ENCODE measurements around the gene VPS13C. TPM values are rescaled to one million over a fixed set of nuclear protein-coding genes. Genes with fewer than 3 reads are reported as not detected.

Gene VPS13C
- total RNA-seq, result 100 to 1,000 TPM in 1 of 2 experiments, 10 to 100 TPM in 1; 87.9 to 100 TPM

GRCh38 chr15:62060113-62060895 lies at the start of gene VPS13C:
VPS13C (minus strand) TSS chr15:62060447; CDS start chr15:62060374, 73 bp downstream.
- H3K27ac Mint-ChIP-seq, result peak within 1 kb of the TSS; percentile 99
- no peaks in the 10 kb centered on the region for H3K9me3 Mint-ChIP-seq
- ATAC-seq (ENCODE audit: low read depth) (peak; percentile 96), DNase-seq (peak; percentile 95)
- H3K27me3 Mint-ChIP-seq, result peaks cover 13% of the 10 kb centered on the region
- peaks cover 6% of the 10 kb centered on the region for H3K36me3 Mint-ChIP-seq
- H3K4me1 Mint-ChIP-seq, result peaks cover 18% of the 10 kb centered on the region
- POLR2A ChIA-PET, result interaction anchor here (0.6 to 1.3 kb wide), 6 partner anchors 18 to 331 kb away, joined by 3 to 5 read pairs (median 3); no protein-coding TSS in a partner anchor
- peak within 1 kb of the TSS; percentile 99 for H3K4me3 Mint-ChIP-seq

DNA sequence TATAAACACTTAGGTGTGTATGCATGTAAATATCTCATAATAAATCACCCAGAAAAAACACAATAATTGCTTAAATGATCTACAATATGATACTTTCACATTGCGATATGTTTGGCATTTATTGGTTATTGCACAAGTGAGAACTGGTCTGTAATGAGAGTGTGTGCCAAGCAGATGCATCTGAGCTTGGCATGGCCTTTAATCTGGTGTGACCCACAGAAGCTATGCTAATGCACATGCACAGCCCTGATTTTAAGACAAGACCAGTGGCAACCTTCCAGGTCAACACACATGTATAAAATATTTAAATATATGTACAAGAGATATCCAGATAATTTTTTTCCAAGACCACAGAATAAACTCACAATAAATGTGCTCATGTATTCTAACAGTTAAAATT lies 49.2 kb upstream of the VPS13C start:
- POLR2A ChIA-PET, result no interaction called here
- Mint-ChIP-seq H3K36me3 (no peaks in the 10 kb centered on the region), H3K27me3 (peaks cover 14% of the 10 kb centered on the region), H3K27ac (no peak overlapping the region), H3K4me3 (no peak overlapping the region), H3K9me3 (no peaks in the 10 kb centered on the region), H3K4me1 (no peaks in the 10 kb centered on the region)
- ATAC-seq (ENCODE audit: low read depth), result no peak
- DNase-seq, result no peak

- POLR2A ChIA-PET, result no interaction called here
- no peak overlapping the region for H3K27ac Mint-ChIP-seq
- H3K4me1 Mint-ChIP-seq, result no peaks in the 10 kb centered on the region
- H3K9me3 Mint-ChIP-seq, result no peaks in the 10 kb centered on the region
- ATAC-seq (ENCODE audit: low read depth) (no peak), DNase-seq (no peak)
- peaks cover 14% of the 10 kb centered on the region for H3K27me3 Mint-ChIP-seq
- no peaks in the 10 kb centered on the region for H3K36me3 Mint-ChIP-seq
- H3K4me3 Mint-ChIP-seq, result no peak overlapping the region
Measured at GRCh38 chr15:62108411-62108810, 48.2 kb upstream of the VPS13C start.

DNA sequence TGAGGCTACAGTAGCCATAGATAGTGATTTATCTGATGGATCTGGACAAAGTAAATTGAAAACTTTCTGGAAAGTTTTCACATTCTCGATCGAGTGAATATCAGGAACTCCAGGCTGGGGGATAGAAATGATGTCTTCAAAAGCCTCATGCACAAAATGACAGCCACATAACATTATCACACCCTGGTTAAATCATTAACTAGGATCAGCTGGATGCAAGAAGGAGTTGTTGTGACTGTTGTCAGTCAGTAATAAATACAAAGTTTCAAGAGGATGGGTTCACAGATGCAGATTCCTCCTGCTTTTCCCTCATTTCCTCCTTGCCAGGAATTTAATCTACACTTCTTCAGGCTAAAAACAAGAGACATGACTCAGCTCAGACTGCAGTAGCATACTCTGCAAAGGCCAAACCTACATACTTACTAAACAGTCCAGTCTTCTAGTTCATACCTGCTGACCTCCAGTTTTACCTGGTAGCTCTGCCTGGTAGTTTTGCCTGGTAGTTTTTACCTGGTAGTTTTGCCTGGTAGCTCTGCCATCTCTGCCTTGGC lies 47.4 kb upstream of the VPS13C start:
- POLR2A ChIA-PET, result no interaction called here

DNA sequence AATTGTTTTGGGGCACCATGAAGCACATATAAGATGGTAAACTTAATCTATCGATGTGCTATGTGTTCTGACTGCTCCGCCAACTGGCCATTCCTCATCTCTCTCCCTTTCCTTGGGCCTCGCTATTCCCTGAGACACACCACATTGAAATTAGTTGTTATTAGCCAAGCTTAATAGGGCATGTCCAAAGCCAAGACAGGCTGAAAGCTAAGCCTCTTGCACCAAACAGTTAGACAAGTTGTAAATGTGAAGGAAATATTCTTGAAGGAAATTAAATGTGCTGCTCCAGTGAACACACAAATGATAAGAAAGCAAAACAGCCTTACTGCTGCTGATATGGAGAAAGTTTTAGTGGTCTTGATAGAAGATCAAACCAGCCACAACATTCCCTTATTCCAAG lies 45.8 kb upstream of the VPS13C start:
- Mint-ChIP-seq H3K9me3 (no peaks in the 10 kb centered on the region), H3K4me3 (no peak overlapping the region), H3K27ac (no peak overlapping the region), H3K27me3 (peaks cover 12% of the 10 kb centered on the region), H3K36me3 (no peaks in the 10 kb centered on the region), H3K4me1 (no peaks in the 10 kb centered on the region)
- no peak for DNase-seq
- POLR2A ChIA-PET, result no interaction called here
- ATAC-seq (ENCODE audit: low read depth), result no peak

More for the DNA sequence above, 47.4 kb upstream of the VPS13C start:
- H3K36me3 Mint-ChIP-seq, result no peaks in the 10 kb centered on the region
- no peaks in the 10 kb centered on the region for H3K9me3 Mint-ChIP-seq
- no peak for ATAC-seq (ENCODE audit: low read depth)
- H3K27me3 Mint-ChIP-seq, result peaks cover 12% of the 10 kb centered on the region
- no peak overlapping the region for H3K27ac Mint-ChIP-seq
- no peak overlapping the region for H3K4me3 Mint-ChIP-seq
- H3K4me1 Mint-ChIP-seq, result no peaks in the 10 kb centered on the region
- DNase-seq, result no peak

GRCh38 chr15:62105266-62105665 lies 45.0 kb upstream of the VPS13C start:
- Mint-ChIP-seq H3K9me3 (no peaks in the 10 kb centered on the region), H3K4me3 (no peak overlapping the region), H3K27ac (no peak overlapping the region), H3K4me1 (no peaks in the 10 kb centered on the region), H3K27me3 (peaks cover 12% of the 10 kb centered on the region), H3K36me3 (no peaks in the 10 kb centered on the region)
- ATAC-seq (ENCODE audit: low read depth) (no peak), DNase-seq (no peak)
- POLR2A ChIA-PET, result no interaction called here

GRCh38 chr15:62104846-62105245 lies 44.6 kb upstream of the VPS13C start:
- POLR2A ChIA-PET, result no interaction called here
- no peaks in the 10 kb centered on the region for H3K36me3 Mint-ChIP-seq
- peaks cover 12% of the 10 kb centered on the region for H3K27me3 Mint-ChIP-seq
- no peak overlapping the region for H3K4me3 Mint-ChIP-seq
- no peak for ATAC-seq (ENCODE audit: low read depth)
- H3K9me3 Mint-ChIP-seq, result no peaks in the 10 kb centered on the region
- no peak for DNase-seq
- H3K4me1 Mint-ChIP-seq, result no peaks in the 10 kb centered on the region
- no peak overlapping the region for H3K27ac Mint-ChIP-seq

DNA sequence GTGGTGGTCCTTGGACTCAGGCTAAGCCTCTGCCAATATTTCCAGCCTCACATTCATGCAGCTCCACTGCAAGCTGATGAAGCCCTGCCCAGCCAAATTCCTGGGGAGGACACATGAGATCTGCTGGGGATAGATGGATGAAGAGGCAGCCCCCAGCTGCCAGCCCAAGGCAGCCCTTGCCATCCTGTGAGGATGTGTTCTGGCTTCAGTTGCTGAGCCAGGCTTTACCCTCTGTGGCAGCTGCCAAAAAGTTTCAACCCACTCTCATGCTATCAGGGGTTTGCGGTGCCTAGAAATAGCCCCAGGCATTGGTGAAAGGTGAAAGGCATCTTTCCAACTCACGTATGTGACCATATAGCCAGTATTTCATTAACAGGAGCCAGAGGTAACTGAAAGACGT lies 44.2 kb upstream of the VPS13C start:
- Mint-ChIP-seq H3K4me3 (no peak overlapping the region), H3K4me1 (no peaks in the 10 kb centered on the region), H3K27me3 (peaks cover 15% of the 10 kb centered on the region), H3K9me3 (no peaks in the 10 kb centered on the region), H3K36me3 (no peaks in the 10 kb centered on the region), H3K27ac (no peak overlapping the region)
- no peak for ATAC-seq (ENCODE audit: low read depth)
- no peak for DNase-seq
- POLR2A ChIA-PET, result no interaction called here

GRCh38 chr15:62103431-62103830 lies 43.2 kb upstream of the VPS13C start:
- Mint-ChIP-seq H3K4me1 (no peaks in the 10 kb centered on the region), H3K4me3 (no peak overlapping the region), H3K9me3 (no peaks in the 10 kb centered on the region), H3K27ac (no peak overlapping the region), H3K27me3 (peaks cover 20% of the 10 kb centered on the region), H3K36me3 (no peaks in the 10 kb centered on the region)
- POLR2A ChIA-PET, result no interaction called here
- ATAC-seq (ENCODE audit: low read depth) (no peak), DNase-seq (no peak)

GRCh38 chr15:62099094-62099601 lies 38.9 kb upstream of the VPS13C start:
- POLR2A ChIA-PET, result no interaction called here

DNA sequence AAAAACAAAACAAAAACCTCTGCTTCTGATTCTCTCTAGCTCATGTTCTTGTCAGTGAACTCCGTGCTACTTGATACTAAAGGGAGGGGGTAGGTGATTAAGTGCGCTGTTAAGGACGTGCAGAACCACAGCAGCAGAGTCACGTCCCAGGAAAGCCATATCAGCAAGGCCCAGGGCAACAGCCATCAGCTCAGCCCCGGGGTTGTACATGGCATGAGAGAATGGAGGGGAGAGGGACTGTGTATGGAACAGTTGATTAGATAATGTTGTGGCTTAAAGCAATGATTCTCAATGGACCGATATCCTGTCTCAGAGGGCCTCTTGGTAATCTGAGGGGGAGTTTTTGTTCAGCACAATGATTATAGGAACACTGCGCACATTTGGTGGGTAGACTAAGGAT lies 34.1 kb upstream of the VPS13C start:
- Mint-ChIP-seq H3K4me3 (no peak overlapping the region), H3K27me3 (peaks cover 20% of the 10 kb centered on the region), H3K9me3 (no peaks in the 10 kb centered on the region), H3K36me3 (no peaks in the 10 kb centered on the region), H3K27ac (no peak overlapping the region), H3K4me1 (no peaks in the 10 kb centered on the region)
- POLR2A ChIA-PET, result no interaction called here
- ATAC-seq (ENCODE audit: low read depth) (no peak), DNase-seq (no peak)

More at GRCh38 chr15:62099094-62099601, 38.9 kb upstream of the VPS13C start:
- ATAC-seq (ENCODE audit: low read depth), result no peak
- no peaks in the 10 kb centered on the region for H3K9me3 Mint-ChIP-seq
- no peaks in the 10 kb centered on the region for H3K4me1 Mint-ChIP-seq
- H3K27me3 Mint-ChIP-seq, result peaks cover 14% of the 10 kb centered on the region
- H3K36me3 Mint-ChIP-seq, result no peaks in the 10 kb centered on the region
- H3K4me3 Mint-ChIP-seq, result no peak overlapping the region
- no peak for DNase-seq
- H3K27ac Mint-ChIP-seq, result no peak overlapping the region

DNA sequence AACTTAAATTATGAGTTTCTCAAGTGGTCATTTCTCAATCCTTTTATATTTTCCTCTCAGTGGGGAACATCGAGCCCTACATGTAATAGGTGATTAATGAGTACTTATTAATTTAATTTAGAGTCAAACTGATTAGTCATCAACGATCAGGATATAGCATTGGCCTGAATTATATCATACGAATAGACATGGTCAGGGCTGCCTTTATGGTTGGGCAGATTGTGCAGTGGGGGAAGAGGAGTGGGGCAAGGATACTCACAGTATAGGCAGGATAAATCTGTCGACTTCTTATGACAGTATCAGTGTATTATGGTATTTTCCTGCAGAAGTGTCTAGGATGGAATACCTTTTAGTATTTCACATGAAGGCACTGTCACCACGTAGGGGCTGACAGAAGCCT lies 33.6 kb upstream of the VPS13C start:
- peaks cover 18% of the 10 kb centered on the region for H3K27me3 Mint-ChIP-seq
- H3K27ac Mint-ChIP-seq, result no peak overlapping the region
- H3K36me3 Mint-ChIP-seq, result no peaks in the 10 kb centered on the region
- H3K9me3 Mint-ChIP-seq, result no peaks in the 10 kb centered on the region
- DNase-seq, result no peak
- H3K4me3 Mint-ChIP-seq, result no peak overlapping the region
- POLR2A ChIA-PET, result no interaction called here
- ATAC-seq (ENCODE audit: low read depth), result no peak
- H3K4me1 Mint-ChIP-seq, result no peaks in the 10 kb centered on the region

DNA sequence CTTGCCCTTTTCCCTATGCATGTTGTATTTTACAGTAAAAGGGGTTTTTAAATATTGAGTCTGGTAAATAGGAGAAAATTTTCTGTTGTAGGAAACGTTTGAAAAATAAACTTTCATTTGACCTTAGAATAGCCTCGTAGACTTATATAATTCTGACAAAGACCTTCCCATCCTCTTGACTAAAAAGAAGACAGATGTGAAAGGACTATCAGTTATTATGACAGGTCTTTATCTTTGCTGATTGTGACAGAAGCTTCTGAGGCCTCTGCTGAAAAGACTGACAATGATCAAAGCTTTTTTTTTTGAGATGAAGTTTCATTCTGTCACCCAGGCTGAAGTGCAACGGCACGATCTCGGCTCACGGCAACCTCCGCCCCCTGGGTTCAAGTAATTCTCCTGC lies 30.7 kb upstream of the VPS13C start:
- Mint-ChIP-seq H3K27ac (no peak overlapping the region), H3K36me3 (no peaks in the 10 kb centered on the region), H3K4me1 (no peaks in the 10 kb centered on the region), H3K27me3 (peaks cover 14% of the 10 kb centered on the region), H3K4me3 (no peak overlapping the region), H3K9me3 (no peaks in the 10 kb centered on the region)
- POLR2A ChIA-PET, result no interaction called here
- no peak for ATAC-seq (ENCODE audit: low read depth)
- DNase-seq, result no peak

- no peak overlapping the region for H3K4me3 Mint-ChIP-seq
- ATAC-seq (ENCODE audit: low read depth), result no peak
- peaks cover 14% of the 10 kb centered on the region for H3K27me3 Mint-ChIP-seq
Measured at GRCh38 chr15:62089616-62090015, 29.4 kb upstream of the VPS13C start.

More at GRCh38 chr15:62089616-62090015, 29.4 kb upstream of the VPS13C start:
- H3K27ac Mint-ChIP-seq, result no peak overlapping the region
- peaks cover 1% of the 10 kb centered on the region for H3K9me3 Mint-ChIP-seq
- DNase-seq, result no peak
- peaks cover 1% of the 10 kb centered on the region for H3K36me3 Mint-ChIP-seq
- H3K4me1 Mint-ChIP-seq, result no peaks in the 10 kb centered on the region
- POLR2A ChIA-PET, result no interaction called here

All from activated naive CD8-positive, alpha-beta T cell treated with anti-CD3 and anti-CD28 coated beads, Interleukin-2, amount 10 ng/mL, durations not matched to agents 7 days and 5 days (primary cell).